SK-N-MC (cell line): ENCODE measurements around the gene UNC5C.

ENCODE experiments used
- EZH2 ChIP-seq: fragments of 200-600 bp; sonication (generic); IDR thresholded peaks from one replicate; pipeline ENCODE4 v1.6.1; 2017; ENCODE audit warnings: antibody characterized with exemption
- FOXP2 ChIP-seq: optimal IDR thresholded peaks from 2 replicates; pipeline ENCODE3; 2011; ENCODE audit warnings: mild to moderate bottlenecking, moderate library complexity; ENCODE audit not compliant: insufficient read depth; ENCODE audit errors: extremely low read length, control extremely low read depth
- POLR2AphosphoS5 ChIP-seq: IDR thresholded peaks from 2 replicates; pipeline ENCODE4 v1.6.1; 2012; ENCODE audit warnings: mild to moderate bottlenecking, low read depth, low read length, borderline replicate concordance

DNA sequence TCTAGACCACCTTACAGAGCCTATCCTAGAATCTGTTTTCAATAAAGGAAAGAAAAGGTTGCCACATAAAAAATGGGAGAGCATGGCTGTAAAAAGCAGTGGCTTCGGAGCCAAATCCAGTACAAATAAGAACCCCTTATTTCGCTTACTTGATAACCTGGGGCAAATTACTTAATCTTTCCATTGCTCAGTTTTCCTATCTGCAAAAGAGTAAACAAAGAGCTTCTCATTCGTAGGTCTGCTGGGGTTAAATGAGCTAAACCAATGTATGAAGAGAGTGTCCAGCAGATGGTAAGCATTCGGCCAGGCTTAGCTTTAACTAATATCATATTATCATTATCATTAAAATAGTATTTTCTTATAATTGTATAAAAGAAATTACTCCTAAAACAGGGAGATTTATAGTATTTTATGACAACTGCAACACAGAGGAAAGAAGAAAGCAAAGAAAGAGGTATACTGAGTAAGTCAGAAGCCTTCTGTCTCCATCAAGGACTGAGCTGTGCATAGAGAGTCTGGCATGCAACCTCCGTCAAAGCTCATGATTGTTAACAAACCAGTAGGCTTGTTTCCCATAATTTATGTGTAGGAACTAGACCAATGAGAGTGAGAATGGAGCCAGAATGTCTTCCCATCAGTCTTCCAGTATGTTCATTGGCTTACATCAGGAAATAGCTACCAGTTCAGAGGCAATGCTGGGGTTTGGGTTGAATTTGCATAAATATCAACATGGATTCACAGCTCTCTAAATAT, 364.9 kb downstream of the UNC5C start:
- TF ChIP-seq POLR2AphosphoS5 (no peak), FOXP2 (no peak), EZH2 (no peak)
